ENCODE measurements around the gene MAP2K6. TPM values are rescaled to one million over a fixed set of nuclear protein-coding genes. Genes with fewer than 3 reads are reported as not detected.

Gene MAP2K6
- total RNA-seq, 1 experiment from 2014 or later: 43.0 TPM

- TF ChIP-seq ATF3 (CRISPR knock-in tag; conservative IDR thresholded peaks at IDR 0.05) (no peak), ZNF425 (CRISPR knock-in tag; conservative IDR thresholded peaks at IDR 0.05) (no peak), ATF1 (CRISPR knock-in tag; IDR thresholded peaks at IDR 0.05) (no peak), NFYB (CRISPR knock-in tag; conservative IDR thresholded peaks at IDR 0.05; ENCODE audit: low read depth) (no peak), MXD4 (CRISPR knock-in tag; IDR thresholded peaks at IDR 0.05; ENCODE audit: borderline replicate concordance) (no peak), FOXJ3 (CRISPR knock-in tag; IDR thresholded peaks at IDR 0.05; ENCODE audit: borderline replicate concordance) (no peak), EMX1 (CRISPR knock-in tag; IDR thresholded peaks at IDR 0.05) (no peak), SOX15 (CRISPR knock-in tag; IDR thresholded peaks at IDR 0.05) (no peak), E2F1 (CRISPR knock-in tag; IDR thresholded peaks at IDR 0.05) (no peak), JUN (CRISPR knock-in tag; IDR thresholded peaks at IDR 0.05) (no peak)
Measured at GRCh38 chr17:69497161-69497560, 82.7 kb downstream of the MAP2K6 start (continued).

GRCh38 chr17:69499318-69499717 is 84.8 kb downstream of the MAP2K6 start:
- ATAC-seq (no peak), DNase-seq (ENCODE audit: low spot score) (no peak)
- POLR2A ChIA-PET: interaction anchor here (0.6 kb wide), 1 partner anchor 30 kb away, joined by 7 read pairs; no protein-coding TSS in a partner anchor
- H3K27me3 Mint-ChIP-seq (ENCODE audit: low read depth): no peaks in the 10 kb centered on the region
- TF ChIP-seq ZNF232 (CRISPR knock-in tag; IDR thresholded peaks at IDR 0.05) (no peak), USF2 (CRISPR knock-in tag; IDR thresholded peaks at IDR 0.05) (no peak), HMGXB4 (CRISPR knock-in tag; IDR thresholded peaks at IDR 0.05) (no peak), TEAD4 (CRISPR knock-in tag; IDR thresholded peaks at IDR 0.05) (no peak), NR2C2 (CRISPR knock-in tag; IDR thresholded peaks at IDR 0.05) (no peak), CREM (CRISPR knock-in tag; IDR thresholded peaks at IDR 0.05) (no peak), ATF1 (CRISPR knock-in tag; IDR thresholded peaks at IDR 0.05) (no peak), ZNF423 (CRISPR knock-in tag; IDR thresholded peaks at IDR 0.05) (no peak), CBFB (CRISPR knock-in tag; IDR thresholded peaks at IDR 0.05; ENCODE audit: low read depth) (no peak), ZNF138 (CRISPR knock-in tag; conservative IDR thresholded peaks at IDR 0.05) (no peak), STAT6 (CRISPR knock-in tag; conservative IDR thresholded peaks at IDR 0.05; ENCODE audit: low read depth) (no peak), E2F1 (CRISPR knock-in tag; IDR thresholded peaks at IDR 0.05) (no peak)
- H3K9me3 Mint-ChIP-seq: no peaks in the 10 kb centered on the region
- H3K27ac Mint-ChIP-seq: no peak overlapping the region
- peaks cover 72% of the 10 kb centered on the region for H3K4me1 Mint-ChIP-seq
- no peak overlapping the region for H3K4me3 Mint-ChIP-seq
- CTCF ChIA-PET: interaction anchor here (0.5 to 1.2 kb wide), 3 partner anchors 27 to 147 kb away, joined by 3 to 5 read pairs (median 3); no protein-coding TSS in a partner anchor
- H3K36me3 Mint-ChIP-seq: no peaks in the 10 kb centered on the region
